ENCODE measurements around the gene CD63. TPM values are rescaled to one million over a fixed set of nuclear protein-coding genes. Genes with fewer than 3 reads are reported as not detected.

The CD63 gene
- total and polyA plus RNA-seq, 2 donors from 2014 or later, result 1,130 to 1,381 TPM

GRCh38 chr12:55679691-55680090 is 49.1 kb downstream of the CD63 start:
- FAIRE-seq, result no peak
- Histone ChIP-seq H3K27me3 (ENCODE audit: control insufficient read depth, insufficient read depth, low read length) (no peaks in the 10 kb centered on the region), H3K9ac (ENCODE audit: low read length in 3 of 3) (no peak overlapping the region), H3K4me3 (ENCODE audit: low read length in 3 of 3) (no peak overlapping the region), H3K27ac (ENCODE audit: low read depth in 2 of 2, low read length in 2 of 2) (no peak overlapping the region), H3K9me3 (ENCODE audit: control insufficient read depth in 2 of 3, insufficient read depth in 1 of 3, low read length in 3 of 3) (no peaks in the 10 kb centered on the region), H3K4me1 (ENCODE audit: control insufficient read depth in 2 of 3, insufficient read depth in 2 of 3, low read depth in 1 of 3, low read length in 3 of 3) (peaks cover 0 to 6% (median 0%) of the 10 kb centered on the region in 3 donors), H3K36me3 (ENCODE audit: control insufficient read depth in 2 of 3, insufficient read depth in 3 of 3, low read length in 3 of 3) (no peaks in the 10 kb centered on the region)
- DNase-seq, result peak in 1 of 5 donors; percentile 22
- TF ChIP-seq, protein P1, sequence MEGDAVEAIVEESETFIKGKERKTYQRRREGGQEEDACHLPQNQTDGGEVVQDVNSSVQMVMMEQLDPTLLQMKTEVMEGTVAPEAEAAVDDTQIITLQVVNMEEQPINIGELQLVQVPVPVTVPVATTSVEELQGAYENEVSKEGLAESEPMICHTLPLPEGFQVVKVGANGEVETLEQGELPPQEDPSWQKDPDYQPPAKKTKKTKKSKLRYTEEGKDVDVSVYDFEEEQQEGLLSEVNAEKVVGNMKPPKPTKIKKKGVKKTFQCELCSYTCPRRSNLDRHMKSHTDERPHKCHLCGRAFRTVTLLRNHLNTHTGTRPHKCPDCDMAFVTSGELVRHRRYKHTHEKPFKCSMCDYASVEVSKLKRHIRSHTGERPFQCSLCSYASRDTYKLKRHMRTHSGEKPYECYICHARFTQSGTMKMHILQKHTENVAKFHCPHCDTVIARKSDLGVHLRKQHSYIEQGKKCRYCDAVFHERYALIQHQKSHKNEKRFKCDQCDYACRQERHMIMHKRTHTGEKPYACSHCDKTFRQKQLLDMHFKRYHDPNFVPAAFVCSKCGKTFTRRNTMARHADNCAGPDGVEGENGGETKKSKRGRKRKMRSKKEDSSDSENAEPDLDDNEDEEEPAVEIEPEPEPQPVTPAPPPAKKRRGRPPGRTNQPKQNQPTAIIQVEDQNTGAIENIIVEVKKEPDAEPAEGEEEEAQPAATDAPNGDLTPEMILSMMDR (IDR thresholded peaks at IDR 0.05; ENCODE audit: borderline replicate concordance, extremely low read depth, insufficient read depth), result no peak
- intact Hi-C loops (cut with DNase I), result no loop called here

GRCh38 chr12:55676707-55677106 is 52.1 kb downstream of the CD63 start:
- Histone ChIP-seq H3K27ac (ENCODE audit: low read depth in 2 of 2, low read length in 2 of 2) (no peak overlapping the region), H3K27me3 (ENCODE audit: control insufficient read depth, insufficient read depth, low read length) (no peaks in the 10 kb centered on the region), H3K9me3 (ENCODE audit: control insufficient read depth in 2 of 3, insufficient read depth in 1 of 3, low read length in 3 of 3) (no peaks in the 10 kb centered on the region), H3K9ac (ENCODE audit: low read length in 3 of 3) (no peak overlapping the region), H3K36me3 (ENCODE audit: control insufficient read depth in 2 of 3, insufficient read depth in 3 of 3, low read length in 3 of 3) (no peaks in the 10 kb centered on the region), H3K4me1 (ENCODE audit: control insufficient read depth in 2 of 3, insufficient read depth in 2 of 3, low read depth in 1 of 3, low read length in 3 of 3) (peaks cover 0 to 3% (median 0%) of the 10 kb centered on the region in 3 donors), H3K4me3 (ENCODE audit: low read length in 3 of 3) (no peak overlapping the region)
- TF ChIP-seq, protein P1 (IDR thresholded peaks at IDR 0.05; ENCODE audit: borderline replicate concordance, extremely low read depth, insufficient read depth), result no peak
- DNase-seq (no peak), FAIRE-seq (no peak)
- intact Hi-C loops (cut with DNase I), result no loop called here

DNA sequence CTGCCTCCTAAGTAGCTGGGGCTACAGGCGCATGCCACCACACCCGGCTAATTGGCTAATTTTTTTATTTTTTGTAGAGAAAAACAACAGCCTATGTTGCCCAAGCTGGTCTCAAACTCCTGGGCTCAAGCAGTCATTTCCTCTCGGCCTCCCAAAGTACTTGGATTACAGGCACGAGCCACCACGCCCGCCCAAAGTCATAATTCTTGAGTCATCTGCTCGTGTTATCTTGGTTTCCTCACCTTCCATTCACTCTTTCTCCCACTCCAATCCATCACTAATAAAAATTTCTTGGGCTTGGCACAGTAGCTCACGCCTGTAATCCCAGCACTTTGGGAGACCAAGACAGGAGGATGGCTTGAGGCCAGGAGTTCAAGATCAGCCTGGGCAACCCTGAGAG is 53.1 kb downstream of the CD63 start:
- FAIRE-seq (no peak), DNase-seq (peak in 1 of 5 donors; percentile 11)
- intact Hi-C loops (cut with DNase I), result no loop called here

More for the DNA sequence above, 53.1 kb downstream of the CD63 start:
- no peak overlapping the region for H3K4me3 ChIP-seq (ENCODE audit: low read length in 3 of 3)
- no peaks in the 10 kb centered on the region for H3K9me3 ChIP-seq (ENCODE audit: control insufficient read depth in 2 of 3, insufficient read depth in 1 of 3, low read length in 3 of 3)
- TF ChIP-seq, protein P1 (IDR thresholded peaks at IDR 0.05; ENCODE audit: borderline replicate concordance, extremely low read depth, insufficient read depth), result no peak
- H3K27ac ChIP-seq (ENCODE audit: low read depth in 2 of 2, low read length in 2 of 2), result no peak overlapping the region
- H3K4me1 ChIP-seq (ENCODE audit: control insufficient read depth in 2 of 3, insufficient read depth in 2 of 3, low read depth in 1 of 3, low read length in 3 of 3), result no peaks in the 10 kb centered on the region
- H3K27me3 ChIP-seq (ENCODE audit: control insufficient read depth, insufficient read depth, low read length), result no peaks in the 10 kb centered on the region
- no peaks in the 10 kb centered on the region for H3K36me3 ChIP-seq (ENCODE audit: control insufficient read depth in 2 of 3, insufficient read depth in 3 of 3, low read length in 3 of 3)
- no peak overlapping the region for H3K9ac ChIP-seq (ENCODE audit: low read length in 3 of 3)

Other genes with a start within 250 kb of the CD63 start
- not detected for gene OR6C68, start 236.6 kb downstream of the CD63 start, total RNA-seq
- gene OR6C68, start 236.6 kb downstream of the CD63 start, polyA plus RNA-seq (ENCODE audit: insufficient read depth, low read depth, low replicate concordance), result not detected
- gene OR6C4, start 179.4 kb downstream of the CD63 start, total RNA-seq, result not detected
- gene OR6C4, start 179.4 kb downstream of the CD63 start, polyA plus RNA-seq (ENCODE audit: insufficient read depth, low read depth, low replicate concordance), result not detected
- not detected for gene OR2AP1, start 156.5 kb downstream of the CD63 start, total RNA-seq
- gene OR2AP1, start 156.5 kb downstream of the CD63 start, polyA plus RNA-seq (ENCODE audit: insufficient read depth, low read depth, low replicate concordance), result not detected
- gene OR10P1, start 92.1 kb downstream of the CD63 start, total RNA-seq, result not detected
- gene OR10P1, start 92.1 kb downstream of the CD63 start, polyA plus RNA-seq (ENCODE audit: insufficient read depth, low read depth, low replicate concordance), result not detected
- 66.3 TPM for gene ITGA7, start 21.1 kb downstream of the CD63 start, total RNA-seq
- 26.2 TPM for gene ITGA7, start 21.1 kb downstream of the CD63 start, polyA plus RNA-seq (ENCODE audit: insufficient read depth, low read depth, low replicate concordance)
- 116 TPM for gene BLOC1S1, start 13.0 kb downstream of the CD63 start, total RNA-seq
- 451 TPM for gene BLOC1S1, start 13.0 kb downstream of the CD63 start, polyA plus RNA-seq (ENCODE audit: insufficient read depth, low read depth, low replicate concordance)
- gene RDH5, start 8.6 kb downstream of the CD63 start, total RNA-seq, result 11.1 TPM
- 30.2 TPM for gene RDH5, start 8.6 kb downstream of the CD63 start, polyA plus RNA-seq (ENCODE audit: insufficient read depth, low read depth, low replicate concordance)
- gene GDF11, start 14.1 kb upstream of the CD63 start, total RNA-seq, result 6.2 TPM
- 3.4 TPM for gene GDF11, start 14.1 kb upstream of the CD63 start, polyA plus RNA-seq (ENCODE audit: insufficient read depth, low read depth, low replicate concordance)
- gene SARNP, start 88.7 kb upstream of the CD63 start, total RNA-seq, result 51.1 TPM
- gene SARNP, start 88.7 kb upstream of the CD63 start, polyA plus RNA-seq (ENCODE audit: insufficient read depth, low read depth, low replicate concordance), result 109 TPM
- 51.2 TPM for gene ORMDL2, start 89.0 kb upstream of the CD63 start, total RNA-seq
- 75.9 TPM for gene ORMDL2, start 89.0 kb upstream of the CD63 start, polyA plus RNA-seq (ENCODE audit: insufficient read depth, low read depth, low replicate concordance)
- 37.9 TPM for gene DNAJC14, start 100.6 kb upstream of the CD63 start, total RNA-seq
- gene DNAJC14, start 100.6 kb upstream of the CD63 start, polyA plus RNA-seq (ENCODE audit: insufficient read depth, low read depth, low replicate concordance), result 18.9 TPM
- 8.8 TPM for gene MMP19, start 113.9 kb upstream of the CD63 start, total RNA-seq
- 2.0 TPM for gene MMP19, start 113.9 kb upstream of the CD63 start, polyA plus RNA-seq (ENCODE audit: insufficient read depth, low read depth, low replicate concordance)
- gene PYM1, start 198.9 kb upstream of the CD63 start, total RNA-seq, result 29.0 TPM
- gene PYM1, start 198.9 kb upstream of the CD63 start, polyA plus RNA-seq (ENCODE audit: insufficient read depth, low read depth, low replicate concordance), result 39.7 TPM
- 68.2 TPM for gene DGKA, start 202.2 kb upstream of the CD63 start, total RNA-seq
- 13.2 TPM for gene DGKA, start 202.2 kb upstream of the CD63 start, polyA plus RNA-seq (ENCODE audit: insufficient read depth, low read depth, low replicate concordance)
- 1.7 TPM for gene PMEL, start 237.0 kb upstream of the CD63 start, total RNA-seq
- gene PMEL, start 237.0 kb upstream of the CD63 start, polyA plus RNA-seq (ENCODE audit: insufficient read depth, low read depth, low replicate concordance), result 3.5 TPM
- gene CDK2, start 237.8 kb upstream of the CD63 start, total RNA-seq, result 23.2 TPM
- gene CDK2, start 237.8 kb upstream of the CD63 start, polyA plus RNA-seq (ENCODE audit: insufficient read depth, low read depth, low replicate concordance), result 7.6 TPM
- 112 TPM for gene RAB5B, start 245.1 kb upstream of the CD63 start, total RNA-seq
- 72.5 TPM for gene RAB5B, start 245.1 kb upstream of the CD63 start, polyA plus RNA-seq (ENCODE audit: insufficient read depth, low read depth, low replicate concordance)

Data from kidney (tissue), 14 donors.